Upper lobe of left lung (tissue), 4 donors: Measurements from ENCODE around the gene LRRN2.

Source experiments
- CTCF ChIP-seq, 6 experiments: fragments of 450-650 bp in 4 of 6; fragments of 200-600 bp in 2 of 6; sonication (generic) in 2 of 6; IDR thresholded peaks; one replicate each; pipeline ENCODE4 v1.5.1; 2016 to 2019; ENCODE audit warnings: antibody characterized with exemption in 6 of 6
- POLR2A ChIP-seq, 4 donors: fragments of 450-650 bp; IDR thresholded peaks; one replicate each; pipeline ENCODE4 v1.5.1; 2016 to 2017; ENCODE audit warnings: antibody characterized with exemption in 4 of 4, mild to moderate bottlenecking in 2 of 4
- POLR2AphosphoS5 ChIP-seq, 2 donors: sonication (generic); formaldehyde crosslinking; IDR thresholded peaks; one replicate each; pipeline ENCODE4 v1.5.1; 2017; ENCODE audit warnings: antibody characterized with exemption in 2 of 2

GRCh38 chr1:204714861-204715511, 29.4 kb upstream of the LRRN2 start:
- TF ChIP-seq CTCF (IDR thresholded peaks at IDR 0.05) (no peak), POLR2AphosphoS5 (IDR thresholded peaks at IDR 0.05) (no peak), POLR2A (IDR thresholded peaks at IDR 0.05) (no peak)
